ENCODE results near the gene LBX2. TPM values are rescaled to one million over a fixed set of nuclear protein-coding genes. Genes with fewer than 3 reads are reported as not detected.

LBX2 gene
- total and polyA plus RNA-seq, 9 of the 15 experiments (the other 6 are each of a cell fraction or from before 2014, with no cell fraction given) = 0.39 to 6.2 (median 1.8) TPM; not detected in 1

DNA sequence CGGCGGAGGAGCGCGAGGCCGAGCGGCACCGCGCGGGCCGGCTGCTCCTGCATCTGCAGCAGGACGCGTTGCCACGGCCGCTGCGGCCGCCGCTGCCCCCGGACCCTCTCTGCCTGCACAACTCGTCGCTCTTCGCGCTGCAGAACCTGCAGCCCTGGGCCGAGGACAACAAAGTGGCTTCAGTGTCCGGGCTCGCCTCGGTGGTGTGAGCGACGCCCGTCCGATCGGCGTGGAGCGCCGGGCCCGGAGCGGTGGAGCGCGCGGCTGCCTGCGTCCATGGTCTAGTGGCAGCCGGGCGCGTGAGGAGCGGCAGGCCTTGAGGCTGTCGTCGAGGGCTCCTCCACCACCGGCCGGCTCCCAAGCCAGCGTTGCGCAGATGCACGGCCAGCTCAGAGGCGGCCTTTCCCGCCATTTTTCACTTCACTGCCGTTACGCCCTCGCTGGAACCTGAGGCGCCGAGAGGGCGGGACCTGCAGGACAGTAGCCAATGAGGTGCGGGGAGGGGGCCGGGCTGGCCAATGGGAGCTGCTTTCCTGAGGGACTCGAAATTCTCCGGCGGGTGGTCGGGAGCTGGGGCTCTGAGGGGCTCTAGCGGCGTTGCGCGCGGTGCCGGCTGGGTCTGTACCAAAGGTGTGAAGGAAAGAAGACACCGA lies 16.7 kb upstream of the LBX2 start (continued):
- TF ChIP-seq, protein P1, sequence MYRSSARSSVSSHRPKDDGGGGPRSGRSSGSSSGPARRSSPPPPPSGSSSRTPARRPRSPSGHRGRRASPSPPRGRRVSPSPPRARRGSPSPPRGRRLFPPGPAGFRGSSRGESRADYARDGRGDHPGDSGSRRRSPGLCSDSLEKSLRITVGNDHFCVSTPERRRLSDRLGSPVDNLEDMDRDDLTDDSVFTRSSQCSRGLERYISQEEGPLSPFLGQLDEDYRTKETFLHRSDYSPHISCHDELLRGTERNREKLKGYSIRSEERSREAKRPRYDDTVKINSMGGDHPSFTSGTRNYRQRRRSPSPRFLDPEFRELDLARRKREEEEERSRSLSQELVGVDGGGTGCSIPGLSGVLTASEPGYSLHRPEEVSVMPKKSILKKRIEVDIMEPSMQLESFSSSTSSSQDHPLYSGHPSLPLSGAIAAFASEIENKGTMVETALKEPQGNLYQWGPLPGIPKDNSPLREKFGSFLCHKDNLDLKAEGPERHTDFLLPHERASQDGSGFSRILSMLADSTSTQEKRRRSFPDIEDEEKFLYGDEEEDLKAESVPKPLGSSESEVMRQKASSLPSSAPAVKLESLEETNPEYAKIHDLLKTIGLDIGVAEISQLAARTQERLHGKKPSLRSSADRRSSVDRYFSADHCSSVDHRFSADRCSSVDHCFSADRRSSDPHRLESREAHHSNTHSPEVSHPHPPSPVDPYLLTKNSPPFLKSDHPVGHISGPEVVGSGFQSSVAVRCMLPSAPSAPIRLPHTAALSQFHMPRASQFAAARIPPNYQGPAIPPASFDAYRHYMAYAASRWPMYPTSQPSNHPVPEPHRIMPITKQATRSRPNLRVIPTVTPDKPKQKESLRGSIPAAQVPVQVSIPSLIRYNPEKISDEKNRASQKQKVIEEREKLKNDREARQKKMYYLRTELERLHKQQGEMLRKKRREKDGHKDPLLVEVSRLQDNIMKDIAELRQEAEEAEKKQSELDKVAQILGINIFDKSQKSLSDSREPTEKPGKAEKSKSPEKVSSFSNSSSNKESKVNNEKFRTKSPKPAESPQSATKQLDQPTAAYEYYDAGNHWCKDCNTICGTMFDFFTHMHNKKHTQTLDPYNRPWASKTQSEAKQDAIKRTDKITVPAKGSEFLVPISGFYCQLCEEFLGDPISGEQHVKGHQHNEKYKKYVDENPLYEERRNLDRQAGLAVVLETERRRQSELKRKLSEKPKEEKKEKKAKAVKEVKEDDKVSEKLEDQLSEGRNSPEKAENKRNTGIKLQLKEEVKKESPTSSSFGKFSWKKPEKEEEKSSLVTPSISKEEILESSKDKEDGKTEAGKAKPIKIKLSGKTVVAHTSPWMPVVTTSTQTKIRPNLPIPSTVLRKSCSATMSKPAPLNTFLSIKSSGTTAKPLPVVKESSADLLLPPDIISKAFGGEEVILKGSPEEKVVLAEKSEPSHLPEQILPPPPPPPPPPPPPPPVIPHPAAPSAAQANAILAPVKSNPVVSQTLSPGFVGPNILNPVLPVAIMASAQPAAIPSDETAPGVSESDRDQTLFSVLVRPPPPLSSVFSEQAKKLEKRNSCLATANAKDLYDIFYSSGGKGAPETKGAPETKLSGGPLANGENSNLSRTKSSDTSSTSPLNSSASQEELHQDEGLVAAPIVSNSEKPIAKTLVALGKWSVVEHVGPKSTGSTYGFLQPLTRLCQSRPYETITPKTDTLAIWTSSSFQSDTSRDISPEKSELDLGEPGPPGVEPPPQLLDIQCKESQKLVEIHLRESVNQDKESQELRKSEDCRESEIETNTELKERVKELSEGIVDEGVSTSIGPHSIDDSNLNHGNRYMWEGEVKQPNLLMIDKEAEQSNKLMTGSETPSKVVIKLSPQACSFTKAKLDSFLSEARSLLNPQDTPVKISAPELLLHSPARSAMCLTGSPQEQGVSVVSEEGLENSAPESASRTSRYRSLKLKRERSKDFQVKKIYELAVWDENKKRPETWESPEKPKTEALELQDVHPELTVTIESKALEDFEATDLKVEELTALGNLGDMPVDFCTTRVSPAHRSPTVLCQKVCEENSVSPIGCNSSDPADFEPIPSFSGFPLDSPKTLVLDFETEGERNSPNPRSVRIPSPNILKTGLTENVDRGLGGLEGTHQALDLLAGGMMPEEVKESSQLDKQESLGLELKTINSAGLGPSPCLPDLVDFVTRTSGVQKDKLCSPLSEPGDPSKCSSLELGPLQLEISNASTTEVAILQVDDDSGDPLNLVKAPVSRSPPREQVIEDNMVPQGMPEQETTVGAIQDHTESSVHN (IDR thresholded peaks at IDR 0.05; ENCODE audit: borderline replicate concordance in 1 of 2, low read depth in 1 of 2) = no peak
- no peak for TF ChIP-seq TOE1 (IDR thresholded peaks at IDR 0.05; ENCODE audit: borderline replicate concordance)
- TF ChIP-seq TOE1 (CRISPR knock-in tag; IDR thresholded peaks at IDR 0.05; ENCODE audit: borderline replicate concordance, low read depth) = no peak
- TF ChIP-seq, protein P2, sequence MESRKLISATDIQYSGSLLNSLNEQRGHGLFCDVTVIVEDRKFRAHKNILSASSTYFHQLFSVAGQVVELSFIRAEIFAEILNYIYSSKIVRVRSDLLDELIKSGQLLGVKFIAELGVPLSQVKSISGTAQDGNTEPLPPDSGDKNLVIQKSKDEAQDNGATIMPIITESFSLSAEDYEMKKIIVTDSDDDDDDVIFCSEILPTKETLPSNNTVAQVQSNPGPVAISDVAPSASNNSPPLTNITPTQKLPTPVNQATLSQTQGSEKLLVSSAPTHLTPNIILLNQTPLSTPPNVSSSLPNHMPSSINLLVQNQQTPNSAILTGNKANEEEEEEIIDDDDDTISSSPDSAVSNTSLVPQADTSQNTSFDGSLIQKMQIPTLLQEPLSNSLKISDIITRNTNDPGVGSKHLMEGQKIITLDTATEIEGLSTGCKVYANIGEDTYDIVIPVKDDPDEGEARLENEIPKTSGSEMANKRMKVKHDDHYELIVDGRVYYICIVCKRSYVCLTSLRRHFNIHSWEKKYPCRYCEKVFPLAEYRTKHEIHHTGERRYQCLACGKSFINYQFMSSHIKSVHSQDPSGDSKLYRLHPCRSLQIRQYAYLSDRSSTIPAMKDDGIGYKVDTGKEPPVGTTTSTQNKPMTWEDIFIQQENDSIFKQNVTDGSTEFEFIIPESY (CRISPR knock-in tag; IDR thresholded peaks at IDR 0.05) = peak; percentile 35; the same call in 1 of the 2 replicates
- TF ChIP-seq CBX2 (IDR thresholded peaks at IDR 0.05; ENCODE audit: insufficient read depth, low read length, poor library complexity, severe bottlenecking) = no peak

Measured in K562 (cell line).